Progenitor cell of endocrine pancreas (in vitro differentiated cells): ENCODE data around the gene C4orf50. TPM values are rescaled to one million over a fixed set of nuclear protein-coding genes. Genes with fewer than 3 reads are reported as not detected.

Source experiments
- DNase-seq: peaks from one replicate; pipeline ENCODE4 v3.0.0; 2021; ENCODE audit warnings: low spot score; ENCODE audit not compliant: unreplicated experiment
- H3K27ac Mint-ChIP-seq: 2 replicates; pipeline ENCODE4 v1.8.0; 2021; ENCODE audit warnings: mild to moderate bottlenecking, moderate library complexity, mixed read lengths
- H3K27me3 Mint-ChIP-seq: 2 replicates; pipeline ENCODE4 v1.8.0; 2021; ENCODE audit warnings: mixed read lengths
- H3K36me3 Mint-ChIP-seq: 2 replicates; pipeline ENCODE4 v1.8.0; 2022; ENCODE audit warnings: mixed read lengths; ENCODE audit not compliant: insufficient read depth
- H3K4me1 Mint-ChIP-seq: 2 replicates; pipeline ENCODE4 v1.8.0; 2021; ENCODE audit warnings: low read depth, mixed read lengths
- H3K4me3 Mint-ChIP-seq: 2 replicates; pipeline ENCODE4 v1.8.0; 2021; ENCODE audit warnings: low read depth, mild to moderate bottlenecking, moderate library complexity, mixed read lengths
- H3K9me3 Mint-ChIP-seq: 2 replicates; pipeline ENCODE4 v1.8.0; 2021; ENCODE audit warnings: low read depth, mixed read lengths
- total RNA-seq: library from RNA; stranded (reverse); gene quantifications from 2 replicates; pipeline ENCODE4 v1.2.1, GENCODE V29; 2021
- TF ChIP-seq, protein P1 (sequence below): fragments of 200-600 bp; sonication (generic); IDR thresholded peaks from one replicate; pipeline ENCODE4 v1.5.0; 2021; ENCODE audit warnings: antibody characterized with exemption, mild to moderate bottlenecking; ENCODE audit not compliant: unreplicated experiment

Gene C4orf50
- total RNA-seq, 1 donor from 2014 or later: 0.19 TPM

DNA sequence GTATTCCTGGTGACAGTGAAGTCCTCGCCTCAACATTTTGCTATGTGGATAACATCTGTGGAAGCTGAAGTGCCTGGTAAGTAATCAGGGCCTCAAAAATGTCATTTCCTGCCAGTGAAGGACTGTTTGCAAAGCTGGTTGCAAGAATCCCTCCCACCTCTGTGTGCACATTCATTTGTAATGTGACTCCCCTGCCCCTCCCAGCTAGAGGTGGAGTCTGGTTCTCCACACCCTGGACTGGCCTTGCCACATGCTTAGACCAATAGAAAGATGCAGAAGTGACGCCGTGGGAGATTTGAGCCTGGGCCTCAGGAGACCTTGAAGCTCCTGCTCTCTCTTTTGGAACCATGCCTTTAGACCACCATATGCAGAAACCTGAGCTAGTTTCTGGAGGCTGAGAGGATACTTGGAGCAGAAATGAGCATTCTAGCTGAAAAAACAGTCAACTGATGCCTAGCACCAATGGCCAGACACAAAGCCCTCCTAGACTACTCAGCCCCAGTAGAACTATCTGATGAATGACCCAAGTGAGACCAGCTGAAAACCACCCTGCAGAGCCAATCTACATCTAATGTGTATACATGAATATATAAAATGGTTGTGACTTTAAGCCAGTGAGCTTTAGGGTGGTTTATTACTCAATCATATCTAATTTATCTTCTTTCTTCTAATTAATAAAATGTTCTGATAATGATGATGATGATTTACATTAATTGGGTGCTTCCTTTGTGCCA, 77.6 kb downstream of the C4orf50 start:
- TF ChIP-seq, protein P1, sequence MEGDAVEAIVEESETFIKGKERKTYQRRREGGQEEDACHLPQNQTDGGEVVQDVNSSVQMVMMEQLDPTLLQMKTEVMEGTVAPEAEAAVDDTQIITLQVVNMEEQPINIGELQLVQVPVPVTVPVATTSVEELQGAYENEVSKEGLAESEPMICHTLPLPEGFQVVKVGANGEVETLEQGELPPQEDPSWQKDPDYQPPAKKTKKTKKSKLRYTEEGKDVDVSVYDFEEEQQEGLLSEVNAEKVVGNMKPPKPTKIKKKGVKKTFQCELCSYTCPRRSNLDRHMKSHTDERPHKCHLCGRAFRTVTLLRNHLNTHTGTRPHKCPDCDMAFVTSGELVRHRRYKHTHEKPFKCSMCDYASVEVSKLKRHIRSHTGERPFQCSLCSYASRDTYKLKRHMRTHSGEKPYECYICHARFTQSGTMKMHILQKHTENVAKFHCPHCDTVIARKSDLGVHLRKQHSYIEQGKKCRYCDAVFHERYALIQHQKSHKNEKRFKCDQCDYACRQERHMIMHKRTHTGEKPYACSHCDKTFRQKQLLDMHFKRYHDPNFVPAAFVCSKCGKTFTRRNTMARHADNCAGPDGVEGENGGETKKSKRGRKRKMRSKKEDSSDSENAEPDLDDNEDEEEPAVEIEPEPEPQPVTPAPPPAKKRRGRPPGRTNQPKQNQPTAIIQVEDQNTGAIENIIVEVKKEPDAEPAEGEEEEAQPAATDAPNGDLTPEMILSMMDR: no peak
- no peak overlapping the region for H3K4me3 Mint-ChIP-seq
- H3K27me3 Mint-ChIP-seq: peaks cover 7% of the 10 kb centered on the region
- H3K27ac Mint-ChIP-seq: no peak overlapping the region
- peak; percentile 18 for DNase-seq
- H3K4me1 Mint-ChIP-seq: peaks cover 6% of the 10 kb centered on the region
- peaks cover 4% of the 10 kb centered on the region for H3K9me3 Mint-ChIP-seq
- H3K36me3 Mint-ChIP-seq: no peaks in the 10 kb centered on the region

DNA sequence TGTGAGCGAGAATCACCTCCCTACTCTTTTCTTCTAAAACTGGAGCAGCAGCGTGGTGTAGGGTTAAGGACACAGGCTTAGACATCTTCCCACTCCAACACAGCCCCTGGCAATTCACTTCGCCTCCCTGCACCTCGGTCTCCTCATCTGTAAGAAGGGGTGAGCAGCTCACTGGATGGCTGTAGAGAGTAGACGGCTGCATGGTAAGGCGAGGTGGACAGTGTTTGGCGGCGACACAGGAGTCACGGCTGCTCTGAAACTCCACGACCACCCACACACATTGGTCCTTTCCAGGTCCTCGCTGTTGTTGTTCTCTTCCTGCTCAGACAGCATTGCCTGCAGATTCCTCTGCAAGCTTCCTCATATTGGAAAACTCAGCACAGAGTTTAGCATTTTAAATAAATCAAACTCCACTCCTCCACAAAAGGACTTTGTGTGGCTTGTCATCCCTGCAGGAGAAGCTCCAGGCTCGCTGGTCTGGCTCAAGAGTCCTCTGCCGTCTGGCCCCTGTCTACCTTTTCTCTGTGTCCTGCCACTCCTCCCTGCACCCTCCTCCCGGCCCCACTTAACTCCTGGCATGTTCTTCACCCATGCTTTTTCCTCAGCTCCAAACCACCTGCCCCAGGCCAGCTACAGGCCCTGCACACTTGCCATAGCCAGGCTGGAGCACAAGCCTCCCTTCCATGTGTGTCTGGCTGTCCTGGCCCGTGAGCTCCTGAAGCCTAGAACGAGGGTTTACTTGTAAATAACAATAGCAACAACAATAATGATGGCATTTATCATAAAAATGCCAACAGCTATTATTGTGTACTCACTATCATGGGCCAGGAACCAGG, 84.0 kb downstream of the C4orf50 start:
- DNase-seq: no peak
- Mint-ChIP-seq H3K9me3 (no peaks in the 10 kb centered on the region), H3K27me3 (peaks cover 46% of the 10 kb centered on the region), H3K4me3 (no peak overlapping the region), H3K4me1 (no peaks in the 10 kb centered on the region), H3K27ac (peak overlapping the region; percentile 84), H3K36me3 (no peaks in the 10 kb centered on the region)
- TF ChIP-seq, protein P1: no peak

DNA sequence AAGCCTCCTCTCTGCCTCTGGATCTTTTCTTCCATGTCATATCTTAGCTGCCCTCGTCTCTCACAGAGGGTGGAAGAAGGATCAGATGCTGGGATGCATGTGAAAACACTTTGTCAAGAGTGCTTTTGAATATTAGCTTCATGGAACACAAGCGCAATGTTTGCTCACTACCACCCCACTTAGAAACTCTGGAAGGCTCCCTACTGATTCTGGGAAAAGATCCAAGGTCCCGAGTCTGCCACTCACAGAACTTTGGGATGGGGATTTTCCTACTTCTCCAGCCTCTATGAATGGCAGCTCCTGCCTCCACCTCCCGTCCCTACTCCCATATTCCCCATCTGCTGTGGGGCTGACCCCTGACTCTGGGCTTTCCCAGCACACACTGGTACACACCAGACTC, 85.1 kb downstream of the C4orf50 start:
- no peak overlapping the region for H3K4me3 Mint-ChIP-seq
- no peak overlapping the region for H3K27ac Mint-ChIP-seq
- H3K36me3 Mint-ChIP-seq: no peaks in the 10 kb centered on the region
- no peaks in the 10 kb centered on the region for H3K4me1 Mint-ChIP-seq
- no peak for DNase-seq
- TF ChIP-seq, protein P1: no peak
- no peaks in the 10 kb centered on the region for H3K9me3 Mint-ChIP-seq
- H3K27me3 Mint-ChIP-seq: peaks cover 56% of the 10 kb centered on the region

DNA sequence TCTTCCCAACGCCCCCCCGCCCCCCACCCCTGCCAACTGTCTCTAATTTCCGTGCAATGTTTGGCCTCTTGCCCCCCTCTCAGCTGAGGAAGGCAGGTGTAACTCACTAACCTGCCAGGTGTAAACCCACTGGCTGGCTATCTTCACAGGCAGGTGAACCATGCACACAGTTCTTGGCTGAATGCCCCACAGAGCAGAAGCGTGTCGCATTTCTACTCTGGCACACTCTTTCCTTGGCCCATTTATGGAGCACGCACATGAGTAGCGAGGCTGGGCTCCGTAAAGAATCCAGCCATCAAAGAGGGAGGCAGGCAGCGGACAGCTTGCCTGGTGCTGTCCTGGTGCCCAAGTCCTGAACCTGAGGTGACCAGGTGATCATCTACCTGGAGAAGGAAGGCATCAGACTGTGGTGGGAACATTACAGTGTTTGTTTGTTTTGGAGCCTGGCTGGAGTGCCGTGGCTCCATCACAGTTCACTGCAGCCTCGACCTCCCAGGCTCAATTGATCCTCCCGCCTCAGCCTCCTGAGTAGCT, 86.1 kb downstream of the C4orf50 start:
- DNase-seq: no peak
- TF ChIP-seq, protein P1: no peak
- Mint-ChIP-seq H3K27ac (no peak overlapping the region), H3K36me3 (no peaks in the 10 kb centered on the region), H3K9me3 (no peaks in the 10 kb centered on the region), H3K4me3 (no peak overlapping the region), H3K27me3 (peaks cover 64% of the 10 kb centered on the region), H3K4me1 (no peaks in the 10 kb centered on the region)

DNA sequence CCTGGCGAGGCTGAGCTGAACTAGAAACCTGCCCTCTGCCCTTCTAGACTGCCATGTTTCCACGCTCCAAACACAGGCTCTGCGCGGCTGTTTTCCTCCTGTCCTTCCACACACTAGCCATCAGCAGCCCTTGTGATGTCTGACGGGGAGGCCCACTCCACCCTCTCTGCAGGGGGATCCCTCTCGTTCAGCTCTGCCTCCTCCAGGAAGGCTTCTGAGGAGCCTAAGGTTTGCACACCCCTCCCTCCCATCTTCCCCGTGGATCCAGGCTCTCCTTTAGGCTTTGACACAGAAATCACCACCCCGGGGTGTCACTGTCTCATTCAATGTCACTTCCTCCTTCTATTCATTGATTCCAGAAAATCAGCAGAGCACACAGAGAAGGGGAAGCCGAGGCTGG, 86.7 kb downstream of the C4orf50 start:
- Mint-ChIP-seq H3K36me3 (no peaks in the 10 kb centered on the region), H3K4me3 (no peak overlapping the region), H3K9me3 (no peaks in the 10 kb centered on the region), H3K27ac (no peak overlapping the region), H3K4me1 (no peaks in the 10 kb centered on the region), H3K27me3 (peaks cover 67% of the 10 kb centered on the region)
- TF ChIP-seq, protein P1: no peak
- no peak for DNase-seq
